ENCODE data around the gene OLIG1.

OLIG1 gene

DNA sequence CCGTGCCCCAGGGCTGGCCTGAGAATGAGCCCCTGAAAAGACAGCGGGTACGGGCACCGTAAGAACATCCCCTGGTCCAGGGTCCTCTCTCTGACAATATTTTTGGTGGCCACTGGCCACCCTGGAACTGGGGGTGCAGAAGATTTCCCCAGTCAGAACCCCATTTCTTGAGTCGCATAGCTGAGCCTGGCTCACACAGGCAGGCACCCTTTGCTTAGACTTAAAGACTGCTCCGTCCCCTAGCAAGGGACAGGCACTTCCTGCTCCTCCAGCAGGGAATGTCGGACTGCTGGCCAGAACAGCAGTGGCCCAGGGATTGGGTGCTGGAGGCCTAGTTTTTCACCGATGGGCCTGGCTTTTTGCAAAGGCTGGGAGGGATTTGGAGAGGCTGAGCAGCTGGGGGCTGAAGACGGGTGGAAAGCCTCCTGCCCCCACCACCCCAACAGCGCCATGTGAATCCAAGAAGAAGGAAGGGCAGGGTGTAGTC is 39.9 kb upstream of the OLIG1 start:
- no peaks in the 10 kb centered on the region for H3K9me3 ChIP-seq (ENCODE audit: control insufficient read depth, insufficient read depth, low read length)
- no peaks in the 10 kb centered on the region for H3K9me2 ChIP-seq (replicated peaks; ENCODE audit: control insufficient read depth, low read length)
- no peak overlapping the region for H3K4me2 ChIP-seq (ENCODE audit: low read length)
- no peaks in the 10 kb centered on the region for H4K20me1 ChIP-seq (ENCODE audit: control insufficient read depth, insufficient read depth, low read depth, low read length)
- TF ChIP-seq EZH2phosphoT487 (IDR thresholded peaks at IDR 0.05; ENCODE audit: borderline replicate concordance, low read length), result no peak
- TF ChIP-seq, protein P1, sequence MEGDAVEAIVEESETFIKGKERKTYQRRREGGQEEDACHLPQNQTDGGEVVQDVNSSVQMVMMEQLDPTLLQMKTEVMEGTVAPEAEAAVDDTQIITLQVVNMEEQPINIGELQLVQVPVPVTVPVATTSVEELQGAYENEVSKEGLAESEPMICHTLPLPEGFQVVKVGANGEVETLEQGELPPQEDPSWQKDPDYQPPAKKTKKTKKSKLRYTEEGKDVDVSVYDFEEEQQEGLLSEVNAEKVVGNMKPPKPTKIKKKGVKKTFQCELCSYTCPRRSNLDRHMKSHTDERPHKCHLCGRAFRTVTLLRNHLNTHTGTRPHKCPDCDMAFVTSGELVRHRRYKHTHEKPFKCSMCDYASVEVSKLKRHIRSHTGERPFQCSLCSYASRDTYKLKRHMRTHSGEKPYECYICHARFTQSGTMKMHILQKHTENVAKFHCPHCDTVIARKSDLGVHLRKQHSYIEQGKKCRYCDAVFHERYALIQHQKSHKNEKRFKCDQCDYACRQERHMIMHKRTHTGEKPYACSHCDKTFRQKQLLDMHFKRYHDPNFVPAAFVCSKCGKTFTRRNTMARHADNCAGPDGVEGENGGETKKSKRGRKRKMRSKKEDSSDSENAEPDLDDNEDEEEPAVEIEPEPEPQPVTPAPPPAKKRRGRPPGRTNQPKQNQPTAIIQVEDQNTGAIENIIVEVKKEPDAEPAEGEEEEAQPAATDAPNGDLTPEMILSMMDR (IDR thresholded peaks at IDR 0.05; ENCODE audit: low read depth, low read length, poor library complexity, severe bottlenecking), result no peak
- no peaks in the 10 kb centered on the region for H3K27me3 ChIP-seq (ENCODE audit: control insufficient read depth, low read length)
- H3K27ac ChIP-seq (ENCODE audit: low read depth, low read length), result no peak overlapping the region
- no peaks in the 10 kb centered on the region for H3K36me3 ChIP-seq (ENCODE audit: control insufficient read depth, low read length)
- no peaks in the 10 kb centered on the region for H3K4me1 ChIP-seq (ENCODE audit: control insufficient read depth, low read length)
- H3F3A ChIP-seq (ENCODE audit: control insufficient read depth, insufficient read depth), result no peaks in the 10 kb centered on the region
- no peaks in the 10 kb centered on the region for H3K79me2 ChIP-seq (ENCODE audit: control insufficient read depth, low read length)
- H3K4me3 ChIP-seq (ENCODE audit: low read length), result no peak overlapping the region

DNA sequence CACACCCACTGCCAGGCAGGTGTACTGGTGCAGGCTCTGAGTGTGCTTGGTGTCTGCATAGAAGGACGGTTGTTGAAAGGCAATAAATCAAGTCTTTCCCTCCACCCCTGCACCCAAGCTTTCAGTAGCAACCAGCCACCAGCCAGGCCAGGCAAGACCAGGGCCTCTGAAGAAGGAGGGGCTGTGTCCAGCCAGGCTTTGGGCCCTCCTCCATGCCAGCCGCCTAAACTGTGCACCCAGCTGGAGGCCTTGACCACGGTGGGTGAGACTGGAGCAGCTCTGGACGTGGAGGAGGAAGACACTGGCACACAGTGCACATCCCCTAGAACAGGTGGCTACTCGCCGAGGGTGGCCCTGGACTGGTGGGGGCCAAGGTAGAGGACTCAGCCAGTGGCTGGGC is 39.3 kb upstream of the OLIG1 start:
- Histone ChIP-seq H3K4me2 (ENCODE audit: low read length) (no peak overlapping the region), H3K4me1 (ENCODE audit: control insufficient read depth, low read length) (no peaks in the 10 kb centered on the region), H3K27me3 (ENCODE audit: control insufficient read depth, low read length) (no peaks in the 10 kb centered on the region)

DNA sequence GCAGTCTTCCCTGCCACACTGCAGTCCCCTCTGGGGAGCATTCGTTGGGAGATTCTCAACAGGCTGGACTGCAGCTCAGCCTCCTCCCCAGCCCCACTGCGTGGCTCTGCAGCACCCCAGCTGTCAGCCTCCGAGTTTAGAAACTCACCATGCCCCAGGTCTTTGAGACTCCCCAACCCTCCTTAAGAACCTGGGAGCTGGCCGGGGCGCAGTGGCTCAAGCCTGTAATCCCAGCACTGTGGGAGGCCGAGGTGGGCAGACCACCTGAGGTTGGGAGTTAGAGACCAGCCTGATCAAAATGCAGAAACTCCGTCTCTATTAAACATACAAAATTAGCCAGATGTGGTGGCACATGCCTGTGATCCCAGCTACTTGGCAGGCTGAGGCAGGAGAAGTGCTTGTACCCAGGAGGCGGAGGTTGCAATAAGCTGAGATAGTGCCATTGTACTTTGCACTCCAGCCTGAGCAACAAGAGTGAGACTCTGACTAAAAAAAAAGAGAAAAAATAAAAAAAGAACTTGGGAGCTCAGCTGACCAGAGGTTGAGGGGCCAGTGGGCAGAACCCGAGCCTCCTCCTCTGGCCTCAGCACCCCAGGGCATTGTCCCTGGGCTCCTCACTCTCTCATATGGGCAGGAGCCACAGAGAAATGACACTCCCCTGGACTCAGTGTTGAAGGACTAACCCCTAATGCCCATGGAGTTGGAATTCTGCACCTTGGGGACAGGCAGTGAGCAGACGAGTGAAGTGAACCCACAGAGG is 38.6 kb upstream of the OLIG1 start:
- Histone ChIP-seq H3K4me3 (ENCODE audit: low read length) (no peak overlapping the region), H3K79me2 (ENCODE audit: control insufficient read depth, low read length) (no peaks in the 10 kb centered on the region), H3K9me3 (ENCODE audit: control insufficient read depth, insufficient read depth, low read length) (no peaks in the 10 kb centered on the region), H3K4me1 (ENCODE audit: control insufficient read depth, low read length) (no peaks in the 10 kb centered on the region), H3K4me2 (ENCODE audit: low read length) (no peak overlapping the region), H4K20me1 (ENCODE audit: control insufficient read depth, insufficient read depth, low read depth, low read length) (no peaks in the 10 kb centered on the region), H3K27ac (ENCODE audit: low read depth, low read length) (no peak overlapping the region), H3K9me2 (replicated peaks; ENCODE audit: control insufficient read depth, low read length) (no peaks in the 10 kb centered on the region), H3F3A (ENCODE audit: control insufficient read depth, insufficient read depth) (no peaks in the 10 kb centered on the region), H3K27me3 (ENCODE audit: control insufficient read depth, low read length) (no peaks in the 10 kb centered on the region), H3K36me3 (ENCODE audit: control insufficient read depth, low read length) (no peaks in the 10 kb centered on the region)
- TF ChIP-seq, protein P1 (IDR thresholded peaks at IDR 0.05; ENCODE audit: low read depth, low read length, poor library complexity, severe bottlenecking), result no peak
- no peak for TF ChIP-seq EZH2phosphoT487 (IDR thresholded peaks at IDR 0.05; ENCODE audit: borderline replicate concordance, low read length)

More for the DNA sequence above, 39.3 kb upstream of the OLIG1 start:
- TF ChIP-seq, protein P1 (IDR thresholded peaks at IDR 0.05; ENCODE audit: low read depth, low read length, poor library complexity, severe bottlenecking), result no peak
- TF ChIP-seq EZH2phosphoT487 (IDR thresholded peaks at IDR 0.05; ENCODE audit: borderline replicate concordance, low read length), result no peak
- Histone ChIP-seq H3K27ac (ENCODE audit: low read depth, low read length) (no peak overlapping the region), H3K4me3 (ENCODE audit: low read length) (no peak overlapping the region), H3K9me2 (replicated peaks; ENCODE audit: control insufficient read depth, low read length) (no peaks in the 10 kb centered on the region), H4K20me1 (ENCODE audit: control insufficient read depth, insufficient read depth, low read depth, low read length) (no peaks in the 10 kb centered on the region), H3K79me2 (ENCODE audit: control insufficient read depth, low read length) (no peaks in the 10 kb centered on the region), H3K36me3 (ENCODE audit: control insufficient read depth, low read length) (no peaks in the 10 kb centered on the region), H3F3A (ENCODE audit: control insufficient read depth, insufficient read depth) (no peaks in the 10 kb centered on the region), H3K9me3 (ENCODE audit: control insufficient read depth, insufficient read depth, low read length) (no peaks in the 10 kb centered on the region)

Measured in DOHH2 (cell line).